WTC11 (cell line): Measurements from ENCODE around the gene IRF4. TPM values are rescaled to one million over a fixed set of nuclear protein-coding genes. Genes with fewer than 3 reads are reported as not detected.

ENCODE experiments used
- ATAC-seq: fragments of 200-7000 bp; cut with Tn5 transposase; 2 replicates; pipeline ENCODE4 v1.10.0; 2021; ENCODE audit warnings: mild to moderate bottlenecking, moderate library complexity
- CTCF ChIA-PET: fragments of 300-600 bp; sonication (Branson Sonifier 250); formaldehyde crosslinking; loops from one replicate; lab custom pipeline; 2021; ENCODE audit warnings: antibody characterized with exemption; lab: Charles Lee
- POLR2A ChIA-PET: fragments of 350-600 bp; sonication (Branson Sonifier 250); formaldehyde crosslinking; loops from one replicate; lab custom pipeline; 2021; ENCODE audit warnings: antibody characterized with exemption; lab: Charles Lee
- DNase-seq: peaks from one replicate; pipeline ENCODE4 v3.0.0; 2021; ENCODE audit warnings: low spot score
- H3K27ac Mint-ChIP-seq: 2 replicates; pipeline ENCODE4 v1.8.0; 2021; ENCODE audit warnings: mixed read lengths
- H3K27me3 Mint-ChIP-seq: 2 replicates; pipeline ENCODE4 v1.8.0; 2021; ENCODE audit warnings: low read depth, mild to moderate bottlenecking, moderate library complexity, mixed read lengths
- H3K36me3 Mint-ChIP-seq: 2 replicates; pipeline ENCODE4 v1.8.0; 2021; ENCODE audit warnings: mixed read lengths
- H3K4me1 Mint-ChIP-seq: 2 replicates; pipeline ENCODE4 v1.8.0; 2022; ENCODE audit warnings: mixed read lengths
- H3K4me3 Mint-ChIP-seq: 2 replicates; pipeline ENCODE4 v1.8.0; 2021; ENCODE audit warnings: mild to moderate bottlenecking, moderate library complexity, mixed read lengths
- H3K9me3 Mint-ChIP-seq: 2 replicates; pipeline ENCODE4 v1.8.0; 2021; ENCODE audit warnings: mixed read lengths
- CBFB ChIP-seq: sonication (generic); formaldehyde crosslinking; IDR thresholded peaks from 2 replicates; pipeline ENCODE4 v1.8.1; 2022; ENCODE audit warnings: mild to moderate bottlenecking, low read depth, missing genetic modification reagents
- CREB1 ChIP-seq: sonication (generic); formaldehyde crosslinking; IDR thresholded peaks from 2 replicates; pipeline ENCODE4 v1.8.0; 2023; ENCODE audit warnings: mild to moderate bottlenecking, missing genetic modification reagents
- FOXJ3 ChIP-seq: sonication (generic); formaldehyde crosslinking; IDR thresholded peaks from 2 replicates; pipeline ENCODE4 v1.9.0; 2021; ENCODE audit warnings: missing genetic modification reagents, mild to moderate bottlenecking, borderline replicate concordance
- GABPB1 ChIP-seq: sonication (generic); formaldehyde crosslinking; IDR thresholded peaks from 2 replicates; pipeline ENCODE4 v1.8.1; 2023; ENCODE audit warnings: mild to moderate bottlenecking, missing genetic modification reagents
- HMGA2 ChIP-seq: fragments of 250-450 bp; sonication (Bioruptor Pico); IDR thresholded peaks from 2 replicates; pipeline ENCODE4 v1.4.0; 2021; ENCODE audit warnings: mild to moderate bottlenecking, moderate library complexity
- JUN ChIP-seq: sonication (generic); formaldehyde crosslinking; IDR thresholded peaks from 2 replicates; pipeline ENCODE4 v1.8.0; 2023; ENCODE audit warnings: mild to moderate bottlenecking, missing genetic modification reagents
- NFYB ChIP-seq: sonication (generic); formaldehyde crosslinking; conservative IDR thresholded peaks from 2 replicates; pipeline ENCODE4 v1.8.0; 2022; ENCODE audit warnings: low read depth, missing genetic modification reagents
- NR1H2 ChIP-seq: sonication (generic); formaldehyde crosslinking; IDR thresholded peaks from 2 replicates; pipeline ENCODE4 v1.9.0; 2021; ENCODE audit warnings: mild to moderate bottlenecking, moderate library complexity, missing genetic modification reagents
- NR3C1 ChIP-seq: sonication (generic); formaldehyde crosslinking; conservative IDR thresholded peaks from 2 replicates; pipeline ENCODE4 v1.8.1; 2023; ENCODE audit warnings: low read depth, mild to moderate bottlenecking, missing genetic modification reagents
- OVOL2 ChIP-seq: fragments of 250-450 bp; sonication (Bioruptor Pico); IDR thresholded peaks from 2 replicates; pipeline ENCODE4 v1.9.0; 2021; ENCODE audit warnings: mild to moderate bottlenecking, borderline replicate concordance
- PRRX2 ChIP-seq: fragments of 250-450 bp; sonication (Bioruptor Pico); IDR thresholded peaks from 2 replicates; pipeline ENCODE4 v1.8.0; 2021; ENCODE audit warnings: mild to moderate bottlenecking
- RELA ChIP-seq: sonication (generic); formaldehyde crosslinking; IDR thresholded peaks from 2 replicates; pipeline ENCODE4 v1.8.1; 2022; ENCODE audit warnings: missing genetic modification reagents, mild to moderate bottlenecking, borderline replicate concordance
- TEAD4 ChIP-seq: sonication (generic); formaldehyde crosslinking; IDR thresholded peaks from 2 replicates; pipeline ENCODE4 v1.8.0; 2022; ENCODE audit warnings: mild to moderate bottlenecking, missing genetic modification reagents
- ZNF317 ChIP-seq: sonication (generic); formaldehyde crosslinking; IDR thresholded peaks from 2 replicates; pipeline ENCODE4 v1.8.1; 2023; ENCODE audit warnings: low read depth, mild to moderate bottlenecking, moderate library complexity, missing genetic modification reagents, borderline replicate concordance
- ZNF416 ChIP-seq: fragments of 250-450 bp; sonication (Bioruptor Pico); IDR thresholded peaks from 2 replicates; pipeline ENCODE4 v1.9.0; 2021; ENCODE audit warnings: mild to moderate bottlenecking, inconsistent platforms
- total RNA-seq: library from RNA; stranded (reverse); gene quantifications from 3 replicates; pipeline ENCODE4 v1.2.3, GENCODE V29; 2021
- TF ChIP-seq, protein P1 (sequence below): fragments of 250-450 bp; sonication (Bioruptor Pico); IDR thresholded peaks from 2 replicates; pipeline ENCODE4 v2.1.2; 2022; ENCODE audit warnings: mild to moderate bottlenecking, moderate library complexity
- TF ChIP-seq, protein P2 (sequence below): sonication (generic); formaldehyde crosslinking; conservative IDR thresholded peaks from 2 replicates; pipeline ENCODE4 v1.8.1; 2022; ENCODE audit warnings: mild to moderate bottlenecking, missing genetic modification reagents
- TF ChIP-seq, protein P3 (sequence below): fragments of 200-600 bp; IDR thresholded peaks from 2 replicates; pipeline ENCODE4 v1.8.0; 2022; ENCODE audit warnings: antibody characterized with exemption
- TF ChIP-seq, protein P4 (sequence below): sonication (generic); formaldehyde crosslinking; conservative IDR thresholded peaks from 2 replicates; pipeline ENCODE4 v1.8.1; 2023; ENCODE audit warnings: mild to moderate bottlenecking, low read depth, missing genetic modification reagents, moderate library complexity
- TF ChIP-seq, protein P5 (sequence below): sonication (generic); formaldehyde crosslinking; IDR thresholded peaks from 2 replicates; pipeline ENCODE4 v1.8.1; 2023; ENCODE audit warnings: mild to moderate bottlenecking, missing genetic modification reagents
- TF ChIP-seq, protein P6 (sequence below): sonication (generic); formaldehyde crosslinking; IDR thresholded peaks from 2 replicates; pipeline ENCODE4 v1.8.1; 2023; ENCODE audit warnings: mild to moderate bottlenecking, missing genetic modification reagents, borderline replicate concordance

IRF4 gene
- total RNA-seq, 1 experiment from 2014 or later, result 1.6 TPM

DNA sequence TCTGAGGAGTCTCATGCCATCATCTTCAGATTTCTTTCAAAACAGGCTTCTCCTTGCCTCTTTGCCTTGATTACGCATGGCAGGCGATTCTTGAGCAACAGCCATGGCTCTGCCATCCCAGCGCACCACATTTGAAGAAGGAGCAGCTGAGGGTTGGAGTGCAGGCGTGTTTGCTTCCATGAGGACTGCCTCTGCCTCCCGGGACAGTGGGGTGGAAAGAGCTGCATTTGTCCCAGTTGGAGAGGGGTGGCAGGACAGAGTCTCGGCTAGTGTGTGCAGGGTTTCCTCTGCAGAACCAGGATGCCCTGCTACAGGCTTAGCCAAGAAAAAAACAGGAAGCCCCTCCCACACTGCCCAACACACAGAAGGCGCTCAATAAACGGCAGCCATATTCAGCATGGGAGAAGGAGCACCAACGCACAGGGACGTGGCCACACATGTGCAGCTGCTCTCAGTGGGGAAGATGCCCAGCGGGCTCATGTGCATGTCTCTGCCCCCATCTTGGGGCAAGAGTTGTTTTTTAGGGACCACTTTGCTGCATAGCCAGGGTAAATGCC lies 36.6 kb downstream of the IRF4 start:
- no peak for DNase-seq
- Mint-ChIP-seq H3K9me3 (peaks cover 7% of the 10 kb centered on the region; the same call in 1 of the 2 replicates), H3K36me3 (peaks cover 5% of the 10 kb centered on the region), H3K27me3 (no peaks in the 10 kb centered on the region), H3K27ac (no peak overlapping the region), H3K4me1 (no peaks in the 10 kb centered on the region), H3K4me3 (no peak overlapping the region)
- no peak for TF ChIP-seq NR3C1
- ChIA-PET CTCF (no interaction called here), POLR2A (no interaction called here)
- no peak for ATAC-seq

DNA sequence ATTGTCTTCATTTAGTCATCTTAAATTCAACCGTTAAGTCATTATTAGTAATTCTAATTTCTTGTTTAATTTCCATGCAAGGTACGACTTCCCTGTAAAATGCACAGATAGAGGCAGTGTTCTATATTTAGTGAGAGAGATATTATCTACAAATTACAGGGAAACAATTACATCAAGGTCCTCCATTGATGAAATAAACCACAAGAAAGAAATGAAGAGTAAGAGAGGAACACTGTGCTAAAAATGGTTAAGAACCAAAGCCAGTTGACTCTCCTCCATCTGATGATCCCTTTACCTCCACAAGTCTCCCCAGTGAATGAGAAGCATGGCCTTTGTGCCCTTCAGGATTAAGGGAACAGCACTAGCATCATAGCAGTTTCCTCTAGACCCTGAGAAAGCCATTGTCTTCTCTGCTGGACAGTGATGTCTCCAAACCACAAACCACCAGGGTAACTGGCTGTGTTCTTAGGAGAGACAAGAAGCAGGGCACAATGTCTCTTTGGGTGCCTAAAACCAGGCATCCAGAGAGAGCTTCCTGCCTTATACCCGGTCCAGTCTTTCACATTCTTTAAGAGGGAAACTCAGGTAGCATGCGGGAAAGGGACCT lies 38.1 kb downstream of the IRF4 start:
- Mint-ChIP-seq H3K27ac (no peak overlapping the region), H3K4me1 (no peaks in the 10 kb centered on the region), H3K9me3 (peaks cover 7% of the 10 kb centered on the region; the same call in 1 of the 2 replicates), H3K36me3 (peaks cover 3% of the 10 kb centered on the region; the same call in 1 of the 2 replicates), H3K4me3 (no peak overlapping the region), H3K27me3 (no peaks in the 10 kb centered on the region)
- no peak for TF ChIP-seq NR1H2 (CRISPR knock-in tag)
- no peak for TF ChIP-seq ZNF317 (CRISPR knock-in tag)
- TF ChIP-seq, protein P1, sequence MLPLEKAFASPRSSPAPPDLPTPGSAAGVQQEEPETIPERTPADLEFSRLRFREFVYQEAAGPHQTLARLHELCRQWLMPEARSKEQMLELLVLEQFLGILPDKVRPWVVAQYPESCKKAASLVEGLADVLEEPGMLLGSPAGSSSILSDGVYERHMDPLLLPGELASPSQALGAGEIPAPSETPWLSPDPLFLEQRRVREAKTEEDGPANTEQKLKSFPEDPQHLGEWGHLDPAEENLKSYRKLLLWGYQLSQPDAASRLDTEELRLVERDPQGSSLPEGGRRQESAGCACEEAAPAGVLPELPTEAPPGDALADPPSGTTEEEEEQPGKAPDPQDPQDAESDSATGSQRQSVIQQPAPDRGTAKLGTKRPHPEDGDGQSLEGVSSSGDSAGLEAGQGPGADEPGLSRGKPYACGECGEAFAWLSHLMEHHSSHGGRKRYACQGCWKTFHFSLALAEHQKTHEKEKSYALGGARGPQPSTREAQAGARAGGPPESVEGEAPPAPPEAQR, result no peak
- TF ChIP-seq GABPB1 (CRISPR knock-in tag), result no peak
- TF ChIP-seq TEAD4 (CRISPR knock-in tag), result no peak
- no peak for TF ChIP-seq HMGA2 (CRISPR knock-in tag)
- no peak for TF ChIP-seq CREB1 (CRISPR knock-in tag)
- TF ChIP-seq, protein P2, sequence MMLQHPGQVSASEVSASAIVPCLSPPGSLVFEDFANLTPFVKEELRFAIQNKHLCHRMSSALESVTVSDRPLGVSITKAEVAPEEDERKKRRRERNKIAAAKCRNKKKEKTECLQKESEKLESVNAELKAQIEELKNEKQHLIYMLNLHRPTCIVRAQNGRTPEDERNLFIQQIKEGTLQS, result no peak
- TF ChIP-seq OVOL2 (CRISPR knock-in tag), result no peak
- no peak for TF ChIP-seq JUN
- TF ChIP-seq RELA (CRISPR knock-in tag), result no peak
- no peak for TF ChIP-seq ZNF416 (CRISPR knock-in tag)
- TF ChIP-seq, protein P3, sequence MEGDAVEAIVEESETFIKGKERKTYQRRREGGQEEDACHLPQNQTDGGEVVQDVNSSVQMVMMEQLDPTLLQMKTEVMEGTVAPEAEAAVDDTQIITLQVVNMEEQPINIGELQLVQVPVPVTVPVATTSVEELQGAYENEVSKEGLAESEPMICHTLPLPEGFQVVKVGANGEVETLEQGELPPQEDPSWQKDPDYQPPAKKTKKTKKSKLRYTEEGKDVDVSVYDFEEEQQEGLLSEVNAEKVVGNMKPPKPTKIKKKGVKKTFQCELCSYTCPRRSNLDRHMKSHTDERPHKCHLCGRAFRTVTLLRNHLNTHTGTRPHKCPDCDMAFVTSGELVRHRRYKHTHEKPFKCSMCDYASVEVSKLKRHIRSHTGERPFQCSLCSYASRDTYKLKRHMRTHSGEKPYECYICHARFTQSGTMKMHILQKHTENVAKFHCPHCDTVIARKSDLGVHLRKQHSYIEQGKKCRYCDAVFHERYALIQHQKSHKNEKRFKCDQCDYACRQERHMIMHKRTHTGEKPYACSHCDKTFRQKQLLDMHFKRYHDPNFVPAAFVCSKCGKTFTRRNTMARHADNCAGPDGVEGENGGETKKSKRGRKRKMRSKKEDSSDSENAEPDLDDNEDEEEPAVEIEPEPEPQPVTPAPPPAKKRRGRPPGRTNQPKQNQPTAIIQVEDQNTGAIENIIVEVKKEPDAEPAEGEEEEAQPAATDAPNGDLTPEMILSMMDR, result no peak
- TF ChIP-seq PRRX2 (CRISPR knock-in tag), result no peak
- CTCF ChIA-PET, result no interaction called here
- ATAC-seq (no peak), DNase-seq (no peak)
- POLR2A ChIA-PET, result no interaction called here

DNA sequence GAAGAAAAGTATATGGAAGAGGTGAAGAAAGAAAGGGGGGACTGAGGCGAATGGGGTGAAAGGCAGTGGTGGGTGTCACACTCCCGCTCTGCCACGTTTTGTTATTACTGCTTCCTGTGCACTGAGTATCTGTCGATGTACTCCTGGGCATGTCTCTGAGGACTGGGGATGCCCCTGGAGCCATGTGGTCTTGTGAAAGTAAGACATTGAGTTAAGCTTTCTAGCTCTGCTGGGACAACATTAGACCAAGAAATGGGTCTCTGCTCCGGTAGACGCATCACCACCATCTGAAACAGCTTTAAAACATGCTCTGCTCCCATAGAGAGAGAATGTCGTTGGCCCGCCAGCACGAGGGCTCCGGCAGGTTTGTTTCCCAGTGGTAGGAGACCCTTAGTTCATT lies 40.0 kb downstream of the IRF4 start:
- H3K27ac Mint-ChIP-seq, result no peak overlapping the region
- CTCF ChIA-PET, result no interaction called here
- no peak for ATAC-seq
- TF ChIP-seq NFYB (CRISPR knock-in tag) (no peak), CBFB (no peak), FOXJ3 (CRISPR knock-in tag) (no peak)
- TF ChIP-seq, protein P4, sequence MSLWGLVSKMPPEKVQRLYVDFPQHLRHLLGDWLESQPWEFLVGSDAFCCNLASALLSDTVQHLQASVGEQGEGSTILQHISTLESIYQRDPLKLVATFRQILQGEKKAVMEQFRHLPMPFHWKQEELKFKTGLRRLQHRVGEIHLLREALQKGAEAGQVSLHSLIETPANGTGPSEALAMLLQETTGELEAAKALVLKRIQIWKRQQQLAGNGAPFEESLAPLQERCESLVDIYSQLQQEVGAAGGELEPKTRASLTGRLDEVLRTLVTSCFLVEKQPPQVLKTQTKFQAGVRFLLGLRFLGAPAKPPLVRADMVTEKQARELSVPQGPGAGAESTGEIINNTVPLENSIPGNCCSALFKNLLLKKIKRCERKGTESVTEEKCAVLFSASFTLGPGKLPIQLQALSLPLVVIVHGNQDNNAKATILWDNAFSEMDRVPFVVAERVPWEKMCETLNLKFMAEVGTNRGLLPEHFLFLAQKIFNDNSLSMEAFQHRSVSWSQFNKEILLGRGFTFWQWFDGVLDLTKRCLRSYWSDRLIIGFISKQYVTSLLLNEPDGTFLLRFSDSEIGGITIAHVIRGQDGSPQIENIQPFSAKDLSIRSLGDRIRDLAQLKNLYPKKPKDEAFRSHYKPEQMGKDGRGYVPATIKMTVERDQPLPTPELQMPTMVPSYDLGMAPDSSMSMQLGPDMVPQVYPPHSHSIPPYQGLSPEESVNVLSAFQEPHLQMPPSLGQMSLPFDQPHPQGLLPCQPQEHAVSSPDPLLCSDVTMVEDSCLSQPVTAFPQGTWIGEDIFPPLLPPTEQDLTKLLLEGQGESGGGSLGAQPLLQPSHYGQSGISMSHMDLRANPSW, result no peak
- TF ChIP-seq, protein P2, result no peak
- TF ChIP-seq, protein P5, sequence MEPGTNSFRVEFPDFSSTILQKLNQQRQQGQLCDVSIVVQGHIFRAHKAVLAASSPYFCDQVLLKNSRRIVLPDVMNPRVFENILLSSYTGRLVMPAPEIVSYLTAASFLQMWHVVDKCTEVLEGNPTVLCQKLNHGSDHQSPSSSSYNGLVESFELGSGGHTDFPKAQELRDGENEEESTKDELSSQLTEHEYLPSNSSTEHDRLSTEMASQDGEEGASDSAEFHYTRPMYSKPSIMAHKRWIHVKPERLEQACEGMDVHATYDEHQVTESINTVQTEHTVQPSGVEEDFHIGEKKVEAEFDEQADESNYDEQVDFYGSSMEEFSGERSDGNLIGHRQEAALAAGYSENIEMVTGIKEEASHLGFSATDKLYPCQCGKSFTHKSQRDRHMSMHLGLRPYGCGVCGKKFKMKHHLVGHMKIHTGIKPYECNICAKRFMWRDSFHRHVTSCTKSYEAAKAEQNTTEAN (CRISPR knock-in tag), result no peak
- TF ChIP-seq, protein P6, sequence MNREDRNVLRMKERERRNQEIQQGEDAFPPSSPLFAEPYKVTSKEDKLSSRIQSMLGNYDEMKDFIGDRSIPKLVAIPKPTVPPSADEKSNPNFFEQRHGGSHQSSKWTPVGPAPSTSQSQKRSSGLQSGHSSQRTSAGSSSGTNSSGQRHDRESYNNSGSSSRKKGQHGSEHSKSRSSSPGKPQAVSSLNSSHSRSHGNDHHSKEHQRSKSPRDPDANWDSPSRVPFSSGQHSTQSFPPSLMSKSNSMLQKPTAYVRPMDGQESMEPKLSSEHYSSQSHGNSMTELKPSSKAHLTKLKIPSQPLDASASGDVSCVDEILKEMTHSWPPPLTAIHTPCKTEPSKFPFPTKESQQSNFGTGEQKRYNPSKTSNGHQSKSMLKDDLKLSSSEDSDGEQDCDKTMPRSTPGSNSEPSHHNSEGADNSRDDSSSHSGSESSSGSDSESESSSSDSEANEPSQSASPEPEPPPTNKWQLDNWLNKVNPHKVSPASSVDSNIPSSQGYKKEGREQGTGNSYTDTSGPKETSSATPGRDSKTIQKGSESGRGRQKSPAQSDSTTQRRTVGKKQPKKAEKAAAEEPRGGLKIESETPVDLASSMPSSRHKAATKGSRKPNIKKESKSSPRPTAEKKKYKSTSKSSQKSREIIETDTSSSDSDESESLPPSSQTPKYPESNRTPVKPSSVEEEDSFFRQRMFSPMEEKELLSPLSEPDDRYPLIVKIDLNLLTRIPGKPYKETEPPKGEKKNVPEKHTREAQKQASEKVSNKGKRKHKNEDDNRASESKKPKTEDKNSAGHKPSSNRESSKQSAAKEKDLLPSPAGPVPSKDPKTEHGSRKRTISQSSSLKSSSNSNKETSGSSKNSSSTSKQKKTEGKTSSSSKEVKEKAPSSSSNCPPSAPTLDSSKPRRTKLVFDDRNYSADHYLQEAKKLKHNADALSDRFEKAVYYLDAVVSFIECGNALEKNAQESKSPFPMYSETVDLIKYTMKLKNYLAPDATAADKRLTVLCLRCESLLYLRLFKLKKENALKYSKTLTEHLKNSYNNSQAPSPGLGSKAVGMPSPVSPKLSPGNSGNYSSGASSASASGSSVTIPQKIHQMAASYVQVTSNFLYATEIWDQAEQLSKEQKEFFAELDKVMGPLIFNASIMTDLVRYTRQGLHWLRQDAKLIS (CRISPR knock-in tag), result no peak

More for the DNA sequence above, 40.0 kb downstream of the IRF4 start:
- no peaks in the 10 kb centered on the region; the same call in 1 of the 2 replicates for H3K36me3 Mint-ChIP-seq
- H3K9me3 Mint-ChIP-seq, result peaks cover 4% of the 10 kb centered on the region
- H3K4me3 Mint-ChIP-seq, result no peak overlapping the region
- POLR2A ChIA-PET, result no interaction called here
- H3K27me3 Mint-ChIP-seq, result no peaks in the 10 kb centered on the region
- DNase-seq, result no peak
- H3K4me1 Mint-ChIP-seq, result no peaks in the 10 kb centered on the region
